H1 (cell line): ENCODE measurements around the gene PDCD5. TPM values are rescaled to one million over a fixed set of nuclear protein-coding genes. Genes with fewer than 3 reads are reported as not detected.

ENCODE experiments used
- HDAC2 ChIP-seq, 2 experiments: fragments of 300-600 bp in 1 of 2; sonication (generic) in 1 of 2; IDR thresholded peaks; 2 replicates each; pipeline ENCODE4 v1.6.1; 2011 to 2012; ENCODE audit warnings: low read depth in 2 of 2, low read length in 2 of 2, mild to moderate bottlenecking in 2 of 2, moderate library complexity in 2 of 2, borderline replicate concordance in 1 of 2, inconsistent platforms in 1 of 2
- KDM5A ChIP-seq: fragments of 200-600 bp; IDR thresholded peaks from 2 replicates; pipeline ENCODE4 v1.7.1; 2012; ENCODE audit warnings: mild to moderate bottlenecking, low read length, inconsistent platforms, mixed read lengths
- PHF8 ChIP-seq: fragments of 200-600 bp; sonication (generic); conservative IDR thresholded peaks from 2 replicates; pipeline ENCODE4 v1.7.1; 2012; ENCODE audit warnings: low read depth, mild to moderate bottlenecking, inconsistent platforms, low read length, moderate library complexity
- RNF2 ChIP-seq: fragments of 200-900, 300-1000 bp; sonication (generic); IDR thresholded peaks from 2 replicates; pipeline ENCODE4 v1.7.1; 2016; ENCODE audit warnings: borderline replicate concordance, low read depth, mild to moderate bottlenecking, antibody characterized with exemption, low read length; ENCODE audit not compliant: poor library complexity, severe bottlenecking; ENCODE audit errors: missing control alignments
- TBP ChIP-seq: IDR thresholded peaks from 2 replicates; pipeline ENCODE4 v1.6.1; 2011; ENCODE audit warnings: low read depth, low read length, improper control_type of control experiment
- polyA plus RNA-seq, 7 experiments: library from polyadenylated mRNA; depleted of rRNA in 3 of 7; stranded (reverse) in 5 of 7; unstranded in 2 of 7; fragments of >200 nt in 5 of 7; fragments of 200-250 nt in 2 of 7; gene quantifications; 1 replicate in 5 of 7; 2 replicates in 1 of 7; 4 replicates in 1 of 7; pipeline versions ENCODE4 v1.2.1 to v1.2.3, GENCODE V29; 2011 to 2013; ENCODE audit warnings: missing spikeins in 2 of 7, mixed read lengths in 2 of 7
- total RNA-seq: library from RNA; stranded (reverse); fragmentation: NEBNext Ultra II Directional; extraction: Animal tissue kit (Norgen Biotek cat#: 25700); gene quantifications from 2 replicates; pipeline ENCODE4 v1.2.1, GENCODE V29; 2021

The PDCD5 gene
- total and polyA plus RNA-seq, 2 of the 8 experiments (the other 6 are each of a cell fraction or from before 2014, with no cell fraction given) = 43.2 to 98.8 TPM

GRCh38 chr19:32550666-32551065, 30.3 kb upstream of the PDCD5 start (continued):
- no peak for TF ChIP-seq HDAC2 (IDR thresholded peaks at IDR 0.05; ENCODE audit: borderline replicate concordance in 1 of 2, low read depth in 2 of 2, low read length in 2 of 2)
- no peak for TF ChIP-seq TBP
- TF ChIP-seq KDM5A = no peak
- no peak for TF ChIP-seq PHF8
- no peak for TF ChIP-seq RNF2
- TF ChIP-seq, all 59 proteins: peak for 0
